ENCODE measurements around the gene ATXN1L. TPM values are rescaled to one million over a fixed set of nuclear protein-coding genes. Genes with fewer than 3 reads are reported as not detected.
"Not testable (repeated sequence)": the region's sequence is repeated elsewhere in the genome, so short reads cannot be mapped to it uniquely, and the experiment has no call there.

ATXN1L gene
- total RNA-seq, 1 experiment from 2014 or later = 25.3 TPM

GRCh38 chr16:71865173-71865863, 19.5 kb downstream of the ATXN1L start:
- intact Hi-C loops (cut with micrococcal nuclease; ENCODE audit: unreplicated experiment) = no loop called here
- CTCF ChIA-PET = no interaction called here
- Histone ChIP-seq H3K4me3 (no peak overlapping the region), H3K79me2 (ENCODE audit: low read depth) (no peaks in the 10 kb centered on the region), H3K36me3 (ENCODE audit: low read depth) (no peaks in the 10 kb centered on the region), H3K27ac (no peak overlapping the region), H3F3A (ENCODE audit: insufficient read depth, low read depth) (no peaks in the 10 kb centered on the region), H3K4me2 (no peak overlapping the region), H3K9me3 (ENCODE audit: insufficient read depth, low read depth) (no peaks in the 10 kb centered on the region), H4K20me1 (ENCODE audit: insufficient read depth) (no peaks in the 10 kb centered on the region), H3K9me2 (ENCODE audit: insufficient read depth) (no peaks in the 10 kb centered on the region), H3K27me3 (ENCODE audit: insufficient read depth, low read depth) (no peaks in the 10 kb centered on the region), H2AFZ (no peak overlapping the region), H3K4me1 (replicated peaks; ENCODE audit: insufficient read depth) (no peaks in the 10 kb centered on the region)
- POLR2A ChIA-PET (ENCODE audit: unreplicated experiment) = interaction anchor here (0.5 to 0.6 kb wide), 2 partner anchors 56 to 1445 kb away, joined by 3 to 12 read pairs; partner anchors contain the start of gene AP1G1
- DNase-seq = no peak
- BruUV-seq (replicated peaks) = no TSS peak
- TF ChIP-seq CTCF (conservative IDR thresholded peaks at IDR 0.05) = no peak
- TF ChIP-seq EZH2 (IDR thresholded peaks at IDR 0.05; ENCODE audit: low read depth) = no peak

GRCh38 chr16:71867175-71867574, 21.4 kb downstream of the ATXN1L start:
- intact Hi-C loops (cut with micrococcal nuclease; ENCODE audit: unreplicated experiment); H2AFZ ChIP-seq; H3K4me3 ChIP-seq; DNase-seq; H3K9me2 ChIP-seq (ENCODE audit: insufficient read depth); H3K27me3 ChIP-seq (ENCODE audit: insufficient read depth, low read depth); H3K27ac ChIP-seq; H3K4me2 ChIP-seq; CTCF ChIA-PET; BruUV-seq (replicated peaks); H3F3A ChIP-seq (ENCODE audit: insufficient read depth, low read depth); H3K9me3 ChIP-seq (ENCODE audit: insufficient read depth, low read depth); H3K4me1 ChIP-seq (replicated peaks; ENCODE audit: insufficient read depth); H3K36me3 ChIP-seq (ENCODE audit: low read depth); POLR2A ChIA-PET (ENCODE audit: unreplicated experiment); H3K79me2 ChIP-seq (ENCODE audit: low read depth); H4K20me1 ChIP-seq (ENCODE audit: insufficient read depth): not testable (repeated sequence)

- Histone ChIP-seq H3K27ac (no peak overlapping the region), H3K79me2 (ENCODE audit: low read depth) (no peaks in the 10 kb centered on the region), H3K36me3 (ENCODE audit: low read depth) (no peaks in the 10 kb centered on the region), H3K4me3 (no peak overlapping the region), H4K20me1 (ENCODE audit: insufficient read depth) (no peaks in the 10 kb centered on the region), H2AFZ (no peak overlapping the region), H3F3A (ENCODE audit: insufficient read depth, low read depth) (no peaks in the 10 kb centered on the region), H3K9me2 (ENCODE audit: insufficient read depth) (no peaks in the 10 kb centered on the region), H3K4me2 (no peak overlapping the region), H3K27me3 (ENCODE audit: insufficient read depth, low read depth) (no peaks in the 10 kb centered on the region), H3K4me1 (replicated peaks; ENCODE audit: insufficient read depth) (no peaks in the 10 kb centered on the region), H3K9me3 (ENCODE audit: insufficient read depth, low read depth) (no peaks in the 10 kb centered on the region)
- no TSS peak for BruUV-seq (replicated peaks)
- TF ChIP-seq EZH2 (IDR thresholded peaks at IDR 0.05; ENCODE audit: low read depth) (no peak), CTCF (conservative IDR thresholded peaks at IDR 0.05) (no peak)
- intact Hi-C loops (cut with micrococcal nuclease; ENCODE audit: unreplicated experiment) = no loop called here
- CTCF ChIA-PET = no interaction called here
- POLR2A ChIA-PET (ENCODE audit: unreplicated experiment) = interaction anchor here (0.6 kb wide), 1 partner anchor 68 kb away, joined by 8 read pairs; no protein-coding TSS in a partner anchor
- no peak for DNase-seq
These were observed 22.2 kb downstream of the ATXN1L start for GRCh38 chr16:71867939-71868338.

GRCh38 chr16:71869089-71869488, 23.3 kb downstream of the ATXN1L start:
- Histone ChIP-seq H3K9me2 (ENCODE audit: insufficient read depth) (no peaks in the 10 kb centered on the region), H4K20me1 (ENCODE audit: insufficient read depth) (no peaks in the 10 kb centered on the region), H3F3A (ENCODE audit: insufficient read depth, low read depth) (no peaks in the 10 kb centered on the region), H3K27me3 (ENCODE audit: insufficient read depth, low read depth) (no peaks in the 10 kb centered on the region), H3K36me3 (ENCODE audit: low read depth) (no peaks in the 10 kb centered on the region), H3K4me3 (no peak overlapping the region), H3K79me2 (ENCODE audit: low read depth) (no peaks in the 10 kb centered on the region), H3K4me1 (replicated peaks; ENCODE audit: insufficient read depth) (no peaks in the 10 kb centered on the region), H3K9me3 (ENCODE audit: insufficient read depth, low read depth) (no peaks in the 10 kb centered on the region), H3K27ac (no peak overlapping the region), H3K4me2 (no peak overlapping the region), H2AFZ (no peak overlapping the region)
- ChIA-PET CTCF (no interaction called here), POLR2A (ENCODE audit: unreplicated experiment) (no interaction called here)
- no peak for TF ChIP-seq CTCF (conservative IDR thresholded peaks at IDR 0.05)
- no peak for TF ChIP-seq EZH2 (IDR thresholded peaks at IDR 0.05; ENCODE audit: low read depth)
- BruUV-seq (replicated peaks) = no TSS peak
- intact Hi-C loops (cut with micrococcal nuclease; ENCODE audit: unreplicated experiment) = no loop called here
- no peak for DNase-seq
